Measurements from ENCODE around the gene NFATC3.

DNA sequence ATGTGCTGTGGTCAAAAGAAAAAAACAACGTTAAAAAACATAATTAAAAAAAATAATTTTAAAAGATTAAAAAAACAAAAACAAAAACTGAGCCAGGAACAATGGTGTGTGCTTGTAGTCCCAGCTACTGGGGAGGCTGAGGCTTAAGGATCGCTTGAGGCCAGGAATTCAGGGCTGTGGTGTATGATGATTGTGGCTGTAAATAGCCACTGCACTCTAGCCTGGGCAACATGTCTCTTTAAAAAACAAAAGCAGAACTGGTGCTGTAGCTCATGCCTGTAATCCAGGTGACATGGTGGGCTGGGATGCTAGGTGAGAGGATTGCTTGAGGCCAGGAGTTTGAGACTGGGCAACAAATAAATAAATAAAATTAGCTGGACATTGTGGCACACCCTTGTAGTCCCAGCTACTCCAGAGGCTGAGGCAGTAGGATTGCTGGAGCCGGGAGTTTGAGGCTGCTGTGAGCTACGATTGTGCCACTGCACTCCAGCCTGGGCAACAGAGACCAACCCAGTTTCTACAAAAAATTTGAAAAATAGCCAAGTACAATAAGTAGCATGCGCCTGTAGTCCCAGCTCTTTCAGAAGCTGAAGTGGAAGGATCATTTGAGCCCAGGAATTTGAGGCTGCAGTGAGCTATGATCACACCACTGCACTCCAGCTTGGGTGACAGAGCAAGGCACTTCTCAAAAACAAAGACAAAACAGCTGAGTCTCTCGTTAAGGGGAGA, 43.6 kb downstream of the NFATC3 start:
- TF ChIP-seq, protein P1, sequence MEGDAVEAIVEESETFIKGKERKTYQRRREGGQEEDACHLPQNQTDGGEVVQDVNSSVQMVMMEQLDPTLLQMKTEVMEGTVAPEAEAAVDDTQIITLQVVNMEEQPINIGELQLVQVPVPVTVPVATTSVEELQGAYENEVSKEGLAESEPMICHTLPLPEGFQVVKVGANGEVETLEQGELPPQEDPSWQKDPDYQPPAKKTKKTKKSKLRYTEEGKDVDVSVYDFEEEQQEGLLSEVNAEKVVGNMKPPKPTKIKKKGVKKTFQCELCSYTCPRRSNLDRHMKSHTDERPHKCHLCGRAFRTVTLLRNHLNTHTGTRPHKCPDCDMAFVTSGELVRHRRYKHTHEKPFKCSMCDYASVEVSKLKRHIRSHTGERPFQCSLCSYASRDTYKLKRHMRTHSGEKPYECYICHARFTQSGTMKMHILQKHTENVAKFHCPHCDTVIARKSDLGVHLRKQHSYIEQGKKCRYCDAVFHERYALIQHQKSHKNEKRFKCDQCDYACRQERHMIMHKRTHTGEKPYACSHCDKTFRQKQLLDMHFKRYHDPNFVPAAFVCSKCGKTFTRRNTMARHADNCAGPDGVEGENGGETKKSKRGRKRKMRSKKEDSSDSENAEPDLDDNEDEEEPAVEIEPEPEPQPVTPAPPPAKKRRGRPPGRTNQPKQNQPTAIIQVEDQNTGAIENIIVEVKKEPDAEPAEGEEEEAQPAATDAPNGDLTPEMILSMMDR (IDR thresholded peaks at IDR 0.05): no peak
- TF ChIP-seq EZH2 (IDR thresholded peaks at IDR 0.05; ENCODE audit: borderline replicate concordance, insufficient read depth, low read depth, low read length, poor library complexity, severe bottlenecking): no peak

All from B cell (primary cell).